ENCODE measurements around the gene RNU6-9. TPM values are rescaled to one million over a fixed set of nuclear protein-coding genes. Genes with fewer than 3 reads are reported as not detected.

The RNU6-9 gene
- total RNA-seq, 1 donor from 2014 or later: not detected

DNA sequence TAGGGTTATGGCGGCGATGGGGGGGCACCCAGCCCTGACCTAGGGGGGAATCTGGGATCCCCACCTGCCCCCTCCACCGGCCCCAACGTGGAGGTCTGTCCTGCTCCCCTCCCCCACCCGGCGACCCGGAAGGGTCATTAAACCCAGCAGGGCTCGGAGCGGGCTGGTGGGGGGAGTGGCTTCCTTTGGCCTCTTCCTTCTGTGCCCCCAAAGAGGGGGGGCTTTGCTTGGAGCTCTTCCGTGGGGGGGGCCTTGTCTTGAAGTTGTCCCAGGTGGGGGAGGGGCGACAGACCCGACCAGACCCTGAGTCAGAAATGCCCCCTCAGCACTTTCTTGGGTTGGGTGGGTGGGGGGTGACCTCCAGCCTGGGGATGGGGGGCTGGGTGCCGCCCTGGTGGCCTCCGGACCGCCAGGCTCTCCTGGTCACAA is 34.1 kb downstream of the RNU6-9 start:
- H3K36me3 Mint-ChIP-seq: no peaks in the 10 kb centered on the region
- TF ChIP-seq, protein P1, sequence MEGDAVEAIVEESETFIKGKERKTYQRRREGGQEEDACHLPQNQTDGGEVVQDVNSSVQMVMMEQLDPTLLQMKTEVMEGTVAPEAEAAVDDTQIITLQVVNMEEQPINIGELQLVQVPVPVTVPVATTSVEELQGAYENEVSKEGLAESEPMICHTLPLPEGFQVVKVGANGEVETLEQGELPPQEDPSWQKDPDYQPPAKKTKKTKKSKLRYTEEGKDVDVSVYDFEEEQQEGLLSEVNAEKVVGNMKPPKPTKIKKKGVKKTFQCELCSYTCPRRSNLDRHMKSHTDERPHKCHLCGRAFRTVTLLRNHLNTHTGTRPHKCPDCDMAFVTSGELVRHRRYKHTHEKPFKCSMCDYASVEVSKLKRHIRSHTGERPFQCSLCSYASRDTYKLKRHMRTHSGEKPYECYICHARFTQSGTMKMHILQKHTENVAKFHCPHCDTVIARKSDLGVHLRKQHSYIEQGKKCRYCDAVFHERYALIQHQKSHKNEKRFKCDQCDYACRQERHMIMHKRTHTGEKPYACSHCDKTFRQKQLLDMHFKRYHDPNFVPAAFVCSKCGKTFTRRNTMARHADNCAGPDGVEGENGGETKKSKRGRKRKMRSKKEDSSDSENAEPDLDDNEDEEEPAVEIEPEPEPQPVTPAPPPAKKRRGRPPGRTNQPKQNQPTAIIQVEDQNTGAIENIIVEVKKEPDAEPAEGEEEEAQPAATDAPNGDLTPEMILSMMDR (conservative IDR thresholded peaks at IDR 0.05): no peak
- H3K27ac Mint-ChIP-seq: no peak overlapping the region
- no peaks in the 10 kb centered on the region for H3K9me3 Mint-ChIP-seq
- H3K4me3 Mint-ChIP-seq: peak overlapping the region; percentile 79
- H3K27me3 Mint-ChIP-seq: no peaks in the 10 kb centered on the region
- DNase-seq (ENCODE audit: extremely low spot score, unreplicated experiment): no peak
- H3K4me1 Mint-ChIP-seq (ENCODE audit: unreplicated experiment): peaks cover 5% of the 10 kb centered on the region

DNA sequence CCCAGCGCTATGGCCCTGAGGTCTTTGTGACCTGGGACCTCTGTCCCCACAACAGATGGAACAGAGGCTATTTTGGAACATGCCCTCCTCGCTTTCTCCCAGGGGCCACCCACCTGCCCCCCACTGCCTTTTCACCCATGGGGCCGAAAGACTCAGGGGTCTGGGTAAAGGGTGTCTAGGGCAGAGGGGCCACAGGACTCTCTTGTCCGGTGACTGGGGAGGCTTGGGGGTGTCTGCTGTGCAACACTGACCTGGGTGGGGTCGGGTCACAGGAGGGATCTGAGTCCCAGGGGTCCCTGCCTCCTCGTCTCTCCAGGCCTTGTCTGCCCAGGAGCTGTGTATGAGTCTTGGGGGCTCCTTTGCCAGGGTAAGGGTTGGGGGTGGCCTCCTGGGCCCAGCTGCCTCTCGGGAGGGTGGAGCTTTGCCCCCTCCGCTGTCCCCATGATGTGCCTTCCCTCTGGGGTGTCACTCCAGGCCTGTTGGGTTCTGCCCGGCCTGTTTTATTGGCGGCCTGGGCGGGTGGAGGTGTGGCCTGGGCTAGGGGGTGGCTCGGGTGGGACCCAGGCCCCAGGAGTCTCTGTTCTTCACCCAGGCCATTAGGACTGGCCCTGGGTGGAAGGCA is 34.6 kb downstream of the RNU6-9 start:
- peak; percentile 70 for DNase-seq (ENCODE audit: extremely low spot score, unreplicated experiment)
- peaks cover 8% of the 10 kb centered on the region for H3K4me1 Mint-ChIP-seq (ENCODE audit: unreplicated experiment)
- no peaks in the 10 kb centered on the region for H3K27me3 Mint-ChIP-seq
- H3K36me3 Mint-ChIP-seq: no peaks in the 10 kb centered on the region
- TF ChIP-seq, protein P1 (conservative IDR thresholded peaks at IDR 0.05): no peak
- H3K9me3 Mint-ChIP-seq: no peaks in the 10 kb centered on the region
- H3K4me3 Mint-ChIP-seq: peak overlapping the region; percentile 79
- peak overlapping the region; percentile 21 for H3K27ac Mint-ChIP-seq

DNA sequence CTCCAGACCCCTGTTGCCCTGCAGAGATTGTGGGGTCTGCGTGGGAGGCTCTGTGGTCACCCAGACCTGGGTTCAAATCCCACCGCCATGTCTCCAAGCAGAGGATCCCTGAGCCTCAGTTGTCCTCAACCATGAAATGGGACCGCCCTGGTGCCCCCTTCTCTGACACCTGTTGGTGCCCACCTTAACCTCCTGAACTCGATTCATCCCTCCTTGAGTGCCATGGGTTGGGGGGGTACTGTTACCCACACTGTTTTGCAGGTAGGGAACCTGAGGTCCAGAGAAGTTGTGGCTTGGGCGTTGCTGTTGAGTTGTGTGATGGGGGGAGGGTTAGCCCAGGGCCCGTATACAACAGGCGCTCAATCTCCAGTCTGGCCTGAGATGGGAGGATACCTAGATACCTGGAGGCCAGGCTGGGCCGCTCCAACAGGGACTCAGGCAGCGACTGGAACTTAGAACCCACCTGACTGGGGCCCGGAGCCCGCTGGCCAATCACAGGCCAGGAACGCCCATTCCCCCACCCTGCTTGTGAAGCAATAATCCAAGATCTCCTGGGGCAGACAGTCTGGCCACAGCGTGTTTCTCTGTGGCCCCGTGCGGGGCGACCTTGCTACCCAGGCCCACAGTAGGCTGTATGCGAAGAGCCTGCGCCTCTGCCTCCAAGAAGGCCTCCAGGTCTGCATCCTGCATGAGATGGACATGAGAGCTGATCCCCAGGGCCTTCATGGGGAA is 35.4 kb downstream of the RNU6-9 start:
- TF ChIP-seq, protein P1 (conservative IDR thresholded peaks at IDR 0.05): no peak
- H3K4me3 Mint-ChIP-seq: peak overlapping the region; percentile 79
- H3K36me3 Mint-ChIP-seq: no peaks in the 10 kb centered on the region
- H3K27ac Mint-ChIP-seq: peak overlapping the region; percentile 53
- DNase-seq (ENCODE audit: extremely low spot score, unreplicated experiment): no peak
- no peaks in the 10 kb centered on the region for H3K27me3 Mint-ChIP-seq
- H3K4me1 Mint-ChIP-seq (ENCODE audit: unreplicated experiment): peaks cover 9% of the 10 kb centered on the region
- no peaks in the 10 kb centered on the region for H3K9me3 Mint-ChIP-seq

DNA sequence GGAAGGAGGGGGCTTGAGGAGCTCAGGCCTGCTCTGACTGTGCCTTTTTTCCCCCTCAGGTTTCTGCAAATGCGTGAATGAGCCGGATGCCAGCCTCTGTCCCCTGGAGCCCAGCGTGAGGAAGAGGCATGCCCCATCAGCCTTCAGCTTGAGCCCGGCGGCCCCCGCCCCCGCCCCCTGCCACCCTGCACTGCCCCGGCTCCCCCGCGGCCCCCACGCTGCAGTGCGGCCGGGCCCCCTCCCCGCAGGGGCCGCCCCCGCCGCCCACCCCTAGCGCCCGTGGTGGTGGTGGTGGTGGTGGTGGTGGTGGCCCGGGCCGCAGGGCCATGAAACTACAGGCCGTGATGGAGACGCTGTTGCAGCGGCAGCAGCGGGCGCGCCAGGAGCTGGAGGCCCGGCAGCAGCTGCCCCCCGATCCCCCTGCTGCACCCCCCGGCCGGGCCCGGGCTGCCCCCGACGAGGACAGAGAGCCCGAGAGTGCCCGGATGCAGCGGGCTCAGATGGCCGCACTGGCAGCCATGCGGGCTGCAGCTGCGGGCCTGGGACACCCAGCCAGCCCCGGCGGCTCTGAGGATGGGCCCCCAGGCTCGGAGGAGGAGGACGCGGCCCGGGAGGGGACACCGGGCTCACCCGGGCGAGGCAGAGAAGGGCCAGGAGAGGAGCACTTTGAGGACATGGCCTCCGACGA is 36.1 kb downstream of the RNU6-9 start:
- Mint-ChIP-seq H3K27ac (no peak overlapping the region), H3K27me3 (no peaks in the 10 kb centered on the region), H3K9me3 (no peaks in the 10 kb centered on the region), H3K4me3 (no peak overlapping the region), H3K4me1 (ENCODE audit: unreplicated experiment) (peaks cover 9% of the 10 kb centered on the region), H3K36me3 (no peaks in the 10 kb centered on the region)
- TF ChIP-seq, protein P1 (conservative IDR thresholded peaks at IDR 0.05): no peak
- DNase-seq (ENCODE audit: extremely low spot score, unreplicated experiment): peak; percentile 68

DNA sequence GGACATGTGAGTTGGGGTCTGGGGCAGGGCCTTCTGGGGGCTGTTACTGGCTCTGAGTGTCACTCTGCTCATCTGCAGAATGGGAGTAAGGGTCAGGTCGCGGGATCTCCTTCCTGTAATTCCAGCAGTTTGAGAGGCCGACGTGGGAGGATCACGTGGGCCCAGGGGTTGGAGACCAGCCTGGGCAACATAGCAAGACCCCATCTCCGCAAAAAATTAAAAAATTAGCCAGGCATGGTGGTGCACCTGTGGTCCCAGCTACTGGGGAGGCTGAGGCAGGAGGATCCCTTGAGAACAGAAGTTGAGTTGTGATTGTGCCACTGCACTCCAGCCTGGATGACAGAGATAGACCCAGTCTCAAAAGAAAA is 36.6 kb downstream of the RNU6-9 start:
- Mint-ChIP-seq H3K27me3 (no peaks in the 10 kb centered on the region), H3K4me3 (no peak overlapping the region), H3K36me3 (no peaks in the 10 kb centered on the region), H3K27ac (no peak overlapping the region), H3K9me3 (no peaks in the 10 kb centered on the region), H3K4me1 (ENCODE audit: unreplicated experiment) (peaks cover 9% of the 10 kb centered on the region)
- TF ChIP-seq, protein P1 (conservative IDR thresholded peaks at IDR 0.05): no peak
- DNase-seq (ENCODE audit: extremely low spot score, unreplicated experiment): no peak

All from type B pancreatic cell (in vitro differentiated cells).